ENCODE measurements around the gene PSMD14. TPM values are rescaled to one million over a fixed set of nuclear protein-coding genes. Genes with fewer than 3 reads are reported as not detected.

Gene PSMD14
- total and polyA plus RNA-seq, 2 of the 13 experiments (the other 11 are each of a cell fraction or from before 2014, with no cell fraction given), result 60.6 to 149 TPM

GRCh38 chr2:161418715-161419637 lies 110.8 kb downstream of the PSMD14 start (continued):
- TF ChIP-seq ZNF407 (CRISPR knock-in tag; IDR thresholded peaks at IDR 0.05; ENCODE audit: not compliant biosample characterization) (peak; percentile 49), SALL1 (CRISPR knock-in tag; IDR thresholded peaks at IDR 0.05) (peak; percentile 46; the same call in 1 of the 2 replicates), KDM5B (CRISPR knock-in tag; IDR thresholded peaks at IDR 0.05; ENCODE audit: borderline replicate concordance) (peak; percentile 72; the same call in 1 of the 2 replicates), ZNF800 (CRISPR knock-in tag; IDR thresholded peaks at IDR 0.05) (peak; percentile 100), FOXJ3 (CRISPR knock-in tag; IDR thresholded peaks at IDR 0.05; ENCODE audit: borderline replicate concordance) (no peak), ZNF879 (CRISPR knock-in tag; IDR thresholded peaks at IDR 0.05) (no peak), ZNF563 (CRISPR knock-in tag; IDR thresholded peaks at IDR 0.05) (0 out of 2 replicates have a peak, but pooled peaks have one; percentile 28), ZXDC (CRISPR knock-in tag; IDR thresholded peaks at IDR 0.05) (no peak), NFE2 (CRISPR knock-in tag; IDR thresholded peaks at IDR 0.05) (no peak), NBN (conservative IDR thresholded peaks at IDR 0.05) (no peak), ZSCAN9 (CRISPR knock-in tag; IDR thresholded peaks at IDR 0.05; ENCODE audit: borderline replicate concordance) (no peak), ZNF776 (CRISPR knock-in tag; IDR thresholded peaks at IDR 0.05) (peak; percentile 63; the same call in 1 of the 2 replicates), KDM3A (CRISPR knock-in tag; IDR thresholded peaks at IDR 0.05; ENCODE audit: low read depth) (0 out of 2 replicates have a peak, but pooled peaks have one; percentile 42), ZNF674 (CRISPR knock-in tag; IDR thresholded peaks at IDR 0.05; ENCODE audit: low read depth) (no peak), ZNF510 (CRISPR knock-in tag; IDR thresholded peaks at IDR 0.05; ENCODE audit: low read depth) (no peak), ZFP36 (IDR thresholded peaks at IDR 0.05; ENCODE audit: borderline replicate concordance, low read depth, low read length, partially characterized antibody) (no peak)

All from HepG2 (cell line).